K562 (cell line): Measurements from ENCODE around the gene CACNA1C. TPM values are rescaled to one million over a fixed set of nuclear protein-coding genes. Genes with fewer than 3 reads are reported as not detected.

Source experiments
- ATAC-seq: fragments of 200-7000 bp; cut with Tn5 transposase; 3 replicates; pipeline ENCODE4 v1.9.1; 2020; ENCODE audit warnings: moderate library complexity
- BruUV-seq: library from RNA; stranded (reverse); fragments of 400-500 nt; replicated peaks from 2 replicates; lab custom pipeline; 2021; lab: Mats Ljungman, UMichigan
- CTCF ChIA-PET: fragments of 300-600 bp; formaldehyde crosslinking; extraction: SDS; loops from one replicate; lab custom pipeline; 2021; ENCODE audit warnings: low intra/inter-chr PET ratio; lab: Yijun Ruan, JAX
- POLR2A ChIA-PET: fragments of 300-600, 350-650 bp; sonication (Branson Sonifier 250); formaldehyde crosslinking; extraction: SDS; loops from one replicate; lab custom pipeline; 2021; ENCODE audit warnings: antibody characterized with exemption, inconsistent platforms; lab: Yijun Ruan, JAX
- DNase-seq, 4 experiments: peaks; one replicate each; pipeline versions ENCODE4 v3.0.0 to v3.0.0-alpha.2; 2011 to 2018; ENCODE audit warnings: low spot score in 3 of 4, mixed read lengths in 3 of 4; ENCODE audit errors: extremely low read depth in 1 of 4
- FAIRE-seq: peaks from 2 replicates; lab custom pipeline; 2011; peaks lifted over from hg19 to GRCh38; lab: Jason Lieb, UNC
- H2AFZ ChIP-seq: 2 replicates; pipeline ENCODE4 v1.6.0; 2011; ENCODE audit warnings: low read depth, low read length, control low read depth, inconsistent platforms
- H3K27ac ChIP-seq: fragments of 200-600 bp; 3 replicates; pipeline ENCODE4 v1.8.0; 2011; ENCODE audit warnings: low read depth, mild to moderate bottlenecking, control low read depth, inconsistent platforms, low read length, moderate library complexity, mixed read lengths; ENCODE audit errors: extremely low read depth
- H3K27me3 ChIP-seq, 2 experiments: fragments of 300-600 bp in 1 of 2; 2 replicates in 1 of 2; 3 replicates in 1 of 2; pipeline versions ENCODE4 v1.6.0 to v1.8.0; 2011; ENCODE audit warnings: inconsistent platforms in 2 of 2, low read length in 2 of 2, mild to moderate bottlenecking in 1 of 2, mixed read lengths in 1 of 2, moderate library complexity in 1 of 2; ENCODE audit not compliant: control insufficient read depth in 2 of 2, insufficient read depth in 2 of 2
- H3K36me3 ChIP-seq: fragments of 300-600 bp; 3 replicates; pipeline ENCODE4 v1.8.0; 2011; ENCODE audit warnings: mild to moderate bottlenecking, low read length, inconsistent platforms; ENCODE audit not compliant: control insufficient read depth, insufficient read depth
- H3K4me1 ChIP-seq, 2 experiments: fragments of 200-600 bp in 1 of 2; replicated peaks in 1 of 2; 2 replicates in 1 of 2; 3 replicates in 1 of 2; pipeline versions ENCODE4 v1.5.1 to v1.8.0; 2011; ENCODE audit warnings: inconsistent platforms in 2 of 2, low read length in 2 of 2, mild to moderate bottlenecking in 1 of 2, mixed read lengths in 1 of 2, moderate library complexity in 1 of 2; ENCODE audit not compliant: control insufficient read depth in 2 of 2, insufficient read depth in 2 of 2
- H3K4me2 ChIP-seq: 2 replicates; pipeline ENCODE4 v1.6.1; 2011; ENCODE audit warnings: low read length, control low read depth, inconsistent platforms, mixed read lengths; ENCODE audit not compliant: insufficient read depth
- H3K4me3 ChIP-seq: fragments of 200-600 bp; sonication (generic), shearing (Covaris generic); 2 replicates; pipeline ENCODE4 v1.5.1; 2016; ENCODE audit warnings: control low read depth, inconsistent platforms
- H3K79me2 ChIP-seq: fragments of 200-600 bp; 3 replicates; pipeline ENCODE4 v1.8.0; 2011; ENCODE audit warnings: low read length, inconsistent platforms; ENCODE audit not compliant: control insufficient read depth, insufficient read depth
- H3K9ac ChIP-seq, 2 experiments: 2 replicates each; pipeline versions ENCODE4 v1.6.0 to v1.6.1; 2011; ENCODE audit warnings: low read depth in 2 of 2, low read length in 2 of 2, control low read depth in 1 of 2, inconsistent platforms in 1 of 2, mild to moderate bottlenecking in 1 of 2, mixed read lengths in 1 of 2; ENCODE audit not compliant: insufficient read depth in 1 of 2
- H3K9me1 ChIP-seq: one replicate; pipeline ENCODE4 v1.6.0; 2011; ENCODE audit warnings: inconsistent platforms, mild to moderate bottlenecking, low read length, moderate library complexity; ENCODE audit not compliant: control insufficient read depth, insufficient read depth
- H3K9me3 ChIP-seq: replicated peaks from 2 replicates; pipeline ENCODE4 v1.5.1; 2011; ENCODE audit warnings: low read depth, low read length, inconsistent platforms; ENCODE audit not compliant: control insufficient read depth, insufficient read depth
- H4K20me1 ChIP-seq: replicated peaks from 2 replicates; pipeline ENCODE4 v1.6.1; 2011; ENCODE audit warnings: low read length, inconsistent platforms, mixed read lengths; ENCODE audit not compliant: control insufficient read depth, insufficient read depth
- ARID1B ChIP-seq: fragments of 450-650 bp; IDR thresholded peaks from 2 replicates; pipeline ENCODE4 v1.6.1; 2016; ENCODE audit warnings: antibody characterized with exemption, mild to moderate bottlenecking, inconsistent platforms
- HNRNPLL ChIP-seq: fragments of 200-400 bp; formaldehyde crosslinking; IDR thresholded peaks from 2 replicates; pipeline ENCODE4 v1.6.1; 2017; ENCODE audit warnings: low read length, low read depth, mild to moderate bottlenecking; ENCODE audit not compliant: poor library complexity, severe bottlenecking
- NBN ChIP-seq: fragments of 450-650 bp; IDR thresholded peaks from 2 replicates; pipeline ENCODE4 v1.6.1; 2016; ENCODE audit warnings: low read depth, mild to moderate bottlenecking
- SMAD4 ChIP-seq: fragments of 250-450 bp; sonication (Bioruptor Pico); conservative IDR thresholded peaks from 2 replicates; pipeline ENCODE4 v1.8.0; 2021; ENCODE audit warnings: inconsistent platforms, mild to moderate bottlenecking, moderate library complexity
- STAG1 ChIP-seq: sonication (generic); formaldehyde crosslinking; IDR thresholded peaks from 2 replicates; pipeline ENCODE4 v1.5.0; 2020; ENCODE audit warnings: missing genetic modification reagents, borderline replicate concordance
- VEZF1 ChIP-seq: fragments of 200-800 bp; sonication (Bioruptor generic); IDR thresholded peaks from 2 replicates; pipeline ENCODE4 v1.6.1; 2017; ENCODE audit warnings: missing genetic modification characterization, missing compliant biosample characterization
- ZC3H11A ChIP-seq: IDR thresholded peaks from 2 replicates; pipeline ENCODE4 v1.6.1; 2012; ENCODE audit warnings: low read depth, low read length, improper control_type of control experiment
- WGBS: fragments of 100-300 bp; shearing (Covaris generic); methylation state at CpG from one replicate; pipeline ENCODE4 v1.1.6; 2016; ENCODE audit warnings: low coverage, mixed read lengths; ENCODE audit not compliant: insufficient coverage; ENCODE audit errors: missing lambda C conversion rate; 5-methylcytosine and 5-hydroxymethylcytosine counted together
- in situ Hi-C: fragments of 300-500 bp; cut with MboI; formaldehyde crosslinking; loops from 4 replicates; pipeline ENCODE4 v1.15.0; 2018; ENCODE audit warnings: inconsistent platforms, mixed read lengths
- intact Hi-C: fragments of 100-400 bp; cut with micrococcal nuclease; formaldehyde crosslinking; loops from 2 replicates; pipeline ENCODE4 v1.14.2; 2022
- polyA plus RNA-seq, 8 experiments: library from polyadenylated mRNA; depleted of rRNA in 4 of 8; stranded (reverse) in 5 of 8; unstranded in 3 of 8; fragments of >200 nt; fragmentation: Nextera tagmentation in 2 of 8; fragmentation: Illumina TruSeq in 1 of 8; extraction: Ambion mirVana in 2 of 8; extraction: Trizol in 1 of 8; gene quantifications; 2 replicates each; pipeline versions ENCODE4 v1.2.1 to v1.2.3, GENCODE V29; 2011 to 2014; ENCODE audit warnings: inconsistent platforms in 1 of 8, missing spikeins in 1 of 8
- total RNA-seq, 7 experiments: library from RNA; depleted of rRNA in 6 of 7; stranded (reverse); fragments of >200 nt in 6 of 7; fragmentation: Illumina TruSeq in 2 of 7; extraction: Trizol in 2 of 7; gene quantifications; 2 replicates each; pipeline versions ENCODE4 v1.2.1 to v1.2.3, GENCODE V29; 2011 to 2021; ENCODE audit warnings: low replicate concordance in 1 of 7
- TF ChIP-seq, protein P1 (sequence below): IDR thresholded peaks from 2 replicates; pipeline ENCODE4 v1.6.1; 2011; ENCODE audit warnings: borderline replicate concordance, low read depth, mild to moderate bottlenecking, moderate library complexity, low read length; ENCODE audit not compliant: insufficient read depth, poor library complexity, severe bottlenecking
- TF ChIP-seq, protein P2 (sequence below): sonication (generic); formaldehyde crosslinking; IDR thresholded peaks from 2 replicates; pipeline ENCODE4 v1.8.0; 2022; ENCODE audit warnings: mild to moderate bottlenecking, missing genetic modification reagents

The CACNA1C gene
- total and polyA plus RNA-seq, 9 of the 15 experiments (the other 6 are each of a cell fraction or from before 2014, with no cell fraction given) = not detected

DNA sequence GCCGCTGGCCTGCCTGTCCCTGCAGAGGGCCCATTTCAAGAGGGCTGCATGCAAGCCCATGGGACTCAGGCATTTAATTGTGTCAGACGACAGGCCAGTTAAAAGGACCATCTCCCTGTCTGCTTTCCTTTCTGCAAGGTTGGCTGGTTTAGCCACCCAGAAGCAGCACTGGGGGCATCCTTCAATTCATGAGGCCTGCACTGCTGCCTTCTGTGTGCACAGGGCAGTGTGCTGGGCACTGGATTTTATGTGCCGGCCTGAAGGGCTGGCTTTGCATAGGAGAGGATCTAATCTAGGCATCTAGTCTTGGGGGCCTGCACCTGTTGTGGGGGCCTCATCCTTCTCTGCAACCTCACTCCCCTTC lies 627.9 kb downstream of the CACNA1C start:
- peaks cover 0 to 31% of the 10 kb centered on the region in 2 experiments; a peak in 4 of 5 replicates for H3K27me3 ChIP-seq
- FAIRE-seq = no peak
- H3K27ac ChIP-seq = no peak overlapping the region
- CTCF ChIA-PET = no interaction called here
- in situ Hi-C loops = no loop called here
- no peak for TF ChIP-seq STAG1 (CRISPR knock-in tag)
- TF ChIP-seq, protein P1, sequence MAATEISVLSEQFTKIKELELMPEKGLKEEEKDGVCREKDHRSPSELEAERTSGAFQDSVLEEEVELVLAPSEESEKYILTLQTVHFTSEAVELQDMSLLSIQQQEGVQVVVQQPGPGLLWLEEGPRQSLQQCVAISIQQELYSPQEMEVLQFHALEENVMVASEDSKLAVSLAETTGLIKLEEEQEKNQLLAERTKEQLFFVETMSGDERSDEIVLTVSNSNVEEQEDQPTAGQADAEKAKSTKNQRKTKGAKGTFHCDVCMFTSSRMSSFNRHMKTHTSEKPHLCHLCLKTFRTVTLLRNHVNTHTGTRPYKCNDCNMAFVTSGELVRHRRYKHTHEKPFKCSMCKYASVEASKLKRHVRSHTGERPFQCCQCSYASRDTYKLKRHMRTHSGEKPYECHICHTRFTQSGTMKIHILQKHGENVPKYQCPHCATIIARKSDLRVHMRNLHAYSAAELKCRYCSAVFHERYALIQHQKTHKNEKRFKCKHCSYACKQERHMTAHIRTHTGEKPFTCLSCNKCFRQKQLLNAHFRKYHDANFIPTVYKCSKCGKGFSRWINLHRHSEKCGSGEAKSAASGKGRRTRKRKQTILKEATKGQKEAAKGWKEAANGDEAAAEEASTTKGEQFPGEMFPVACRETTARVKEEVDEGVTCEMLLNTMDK = no peak
- TF ChIP-seq HNRNPLL = no peak
- TF ChIP-seq, protein P2, sequence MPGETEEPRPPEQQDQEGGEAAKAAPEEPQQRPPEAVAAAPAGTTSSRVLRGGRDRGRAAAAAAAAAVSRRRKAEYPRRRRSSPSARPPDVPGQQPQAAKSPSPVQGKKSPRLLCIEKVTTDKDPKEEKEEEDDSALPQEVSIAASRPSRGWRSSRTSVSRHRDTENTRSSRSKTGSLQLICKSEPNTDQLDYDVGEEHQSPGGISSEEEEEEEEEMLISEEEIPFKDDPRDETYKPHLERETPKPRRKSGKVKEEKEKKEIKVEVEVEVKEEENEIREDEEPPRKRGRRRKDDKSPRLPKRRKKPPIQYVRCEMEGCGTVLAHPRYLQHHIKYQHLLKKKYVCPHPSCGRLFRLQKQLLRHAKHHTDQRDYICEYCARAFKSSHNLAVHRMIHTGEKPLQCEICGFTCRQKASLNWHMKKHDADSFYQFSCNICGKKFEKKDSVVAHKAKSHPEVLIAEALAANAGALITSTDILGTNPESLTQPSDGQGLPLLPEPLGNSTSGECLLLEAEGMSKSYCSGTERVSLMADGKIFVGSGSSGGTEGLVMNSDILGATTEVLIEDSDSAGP (CRISPR knock-in tag) = no peak
- TF ChIP-seq VEZF1 (CRISPR knock-in tag) = no peak
- TF ChIP-seq NBN = no peak
- TF ChIP-seq ARID1B = no peak
- no peak for TF ChIP-seq ZC3H11A
- TF ChIP-seq SMAD4 = no peak
- DNase-seq = no peak
- no peaks in the 10 kb centered on the region for H3K4me1 ChIP-seq
- no peak for ATAC-seq
- no peaks in the 10 kb centered on the region for H4K20me1 ChIP-seq
- intact Hi-C loops = no loop called here
- BruUV-seq = no TSS peak
- H3K9me3 ChIP-seq = no peaks in the 10 kb centered on the region
- 6% methylated on average over 3 of the region's 3 CpGs for WGBS
- POLR2A ChIA-PET = no interaction called here
- no peak overlapping the region for H3K4me2 ChIP-seq
- no peak overlapping the region for H3K4me3 ChIP-seq
- no peaks in the 10 kb centered on the region for H3K9me1 ChIP-seq
- H2AFZ ChIP-seq = no peak overlapping the region
- H3K79me2 ChIP-seq = no peaks in the 10 kb centered on the region
- no peaks in the 10 kb centered on the region for H3K36me3 ChIP-seq
- H3K9ac ChIP-seq = no peak overlapping the region
